HepG2 (cell line): ENCODE results near the gene SFT2D2.
"Not testable (repeated sequence)": the region's sequence is repeated elsewhere in the genome, so short reads cannot be mapped to it uniquely, and the experiment has no call there.

Experiments
- CREBL2 ChIP-seq: sonication (generic); formaldehyde crosslinking; IDR thresholded peaks from 2 replicates; pipeline ENCODE4 v1.8.1; 2023; ENCODE audit warnings: missing genetic modification reagents, mild to moderate bottlenecking, borderline replicate concordance
- EHMT2 ChIP-seq: fragments of 200-600 bp; sonication (generic); IDR thresholded peaks from 2 replicates; pipeline ENCODE4 v1.7.0; 2017; ENCODE audit warnings: antibody characterized with exemption, low read depth, low read length, borderline replicate concordance
- FOXJ3 ChIP-seq: sonication (generic); formaldehyde crosslinking; IDR thresholded peaks from 2 replicates; pipeline ENCODE4 v1.4.0; 2020; ENCODE audit warnings: missing genetic modification reagents, mild to moderate bottlenecking, borderline replicate concordance
- GABPA ChIP-seq, 2 experiments: IDR thresholded peaks; 2 replicates each; pipeline ENCODE4 v1.6.1; 2011 to 2016; ENCODE audit warnings: low read depth in 2 of 2, low read length in 1 of 2, missing biosample characterization in 1 of 2, missing genetic modification characterization in 1 of 2
- KAT8 ChIP-seq: IDR thresholded peaks from 2 replicates; pipeline ENCODE4 v1.6.1; 2016; ENCODE audit warnings: missing genetic modification reagents, missing compliant biosample characterization
- KLF12 ChIP-seq: sonication (generic); formaldehyde crosslinking; IDR thresholded peaks from 2 replicates; pipeline ENCODE4 v1.4.0; 2020; ENCODE audit warnings: missing genetic modification reagents, borderline replicate concordance
- MBNL3 ChIP-seq: fragments of 250-450 bp; sonication (Bioruptor Pico); conservative IDR thresholded peaks from 2 replicates; pipeline ENCODE4 v1.8.0; 2022; ENCODE audit warnings: mild to moderate bottlenecking, inconsistent platforms
- POLR2AphosphoS5 ChIP-seq: IDR thresholded peaks from 2 replicates; pipeline ENCODE4 v1.6.1; 2012; ENCODE audit warnings: low read depth, low read length
- SATB2 ChIP-seq: sonication (generic); formaldehyde crosslinking; IDR thresholded peaks from 2 replicates; pipeline ENCODE4 v1.5.0; 2020; ENCODE audit warnings: missing genetic modification reagents
- TRIM22 ChIP-seq: fragments of 450-650 bp; IDR thresholded peaks from 2 replicates; pipeline ENCODE4 v1.6.1; 2017
- ZFP90 ChIP-seq: sonication (generic); formaldehyde crosslinking; IDR thresholded peaks from 2 replicates; pipeline ENCODE4 v1.8.0; 2022; ENCODE audit warnings: missing genetic modification reagents, mild to moderate bottlenecking, inconsistent platforms, borderline replicate concordance
- ZSCAN12 ChIP-seq: sonication (generic); formaldehyde crosslinking; IDR thresholded peaks from 2 replicates; pipeline ENCODE4 v1.9.0; 2021; ENCODE audit warnings: mild to moderate bottlenecking, missing genetic modification reagents
- ZZZ3 ChIP-seq: sonication (generic); formaldehyde crosslinking; IDR thresholded peaks from 2 replicates; pipeline ENCODE4 v1.4.0; 2020; ENCODE audit warnings: missing genetic modification reagents, mild to moderate bottlenecking, borderline replicate concordance

GRCh38 chr1:168181063-168181720, 44.6 kb upstream of the SFT2D2 start:
- TF ChIP-seq GABPA (IDR thresholded peaks at IDR 0.05; ENCODE audit: low read depth, low read length); GABPA (CRISPR knock-in tag; IDR thresholded peaks at IDR 0.05; ENCODE audit: low read depth); SATB2 (CRISPR knock-in tag); POLR2AphosphoS5; ZFP90; MBNL3 (CRISPR knock-in tag); ZZZ3 (CRISPR knock-in tag); EHMT2; KAT8 (CRISPR knock-in tag); KLF12; ZSCAN12 (CRISPR knock-in tag); TRIM22; CREBL2 (CRISPR knock-in tag); FOXJ3 (CRISPR knock-in tag): not testable (repeated sequence)
